Activated CD4-positive, CD25-positive, alpha-beta regulatory T cell treated with anti-CD3 and anti-CD28 coated beads, Interleukin-2, amount 50 U/mL, for 16 hours (primary cell): Measurements from ENCODE around the gene MIDN.
"Not testable (repeated sequence)": the region's sequence is repeated elsewhere in the genome, so short reads cannot be mapped to it uniquely, and the experiment has no call there.

Experiments used
- DNase-seq: peaks from one replicate; pipeline ENCODE4 v3.0.0-alpha.2; 2020; ENCODE audit warnings: low read depth, low spot score

Gene MIDN

DNA sequence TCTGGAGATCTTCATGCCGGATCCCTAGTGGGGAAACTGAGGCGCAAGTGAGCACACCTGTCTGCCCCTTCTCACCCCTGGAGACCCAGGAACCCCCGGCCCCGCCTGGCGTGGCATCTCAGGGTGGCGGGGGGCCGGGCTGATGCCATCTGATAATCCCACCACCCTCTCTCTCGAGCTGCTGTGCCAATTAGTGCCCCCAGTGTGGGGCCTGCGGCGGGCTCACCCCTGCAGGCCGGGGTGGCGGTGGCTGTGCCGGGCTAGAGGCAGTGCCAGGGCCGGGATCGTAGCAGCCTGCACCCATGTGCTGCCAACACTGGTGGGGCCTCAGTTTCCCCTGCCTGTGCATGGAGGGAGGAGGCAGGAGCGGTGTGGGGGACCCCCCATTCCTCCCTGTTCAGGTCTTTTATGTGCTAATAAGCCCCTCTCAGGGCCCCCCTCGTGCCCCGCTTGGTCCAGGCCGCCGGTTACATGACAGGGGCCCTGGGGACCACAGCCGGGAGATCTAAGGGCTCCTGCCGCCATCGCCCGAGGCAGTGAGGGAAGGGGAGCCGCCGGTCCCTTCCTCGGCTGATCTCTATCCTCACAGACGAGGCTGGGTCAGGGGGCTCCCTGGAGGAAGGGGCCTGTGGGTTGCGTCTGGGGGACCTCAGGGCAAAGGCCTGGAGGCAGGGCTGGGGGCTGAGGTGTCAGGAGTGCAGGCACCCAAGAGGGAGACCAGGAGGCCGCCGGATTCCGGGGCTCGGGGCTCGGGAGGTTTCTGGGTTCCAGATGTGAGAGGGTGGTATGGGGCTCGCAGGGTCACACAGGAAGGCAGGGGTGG is 45.6 kb downstream of the MIDN start:
- no peak for DNase-seq

DNA sequence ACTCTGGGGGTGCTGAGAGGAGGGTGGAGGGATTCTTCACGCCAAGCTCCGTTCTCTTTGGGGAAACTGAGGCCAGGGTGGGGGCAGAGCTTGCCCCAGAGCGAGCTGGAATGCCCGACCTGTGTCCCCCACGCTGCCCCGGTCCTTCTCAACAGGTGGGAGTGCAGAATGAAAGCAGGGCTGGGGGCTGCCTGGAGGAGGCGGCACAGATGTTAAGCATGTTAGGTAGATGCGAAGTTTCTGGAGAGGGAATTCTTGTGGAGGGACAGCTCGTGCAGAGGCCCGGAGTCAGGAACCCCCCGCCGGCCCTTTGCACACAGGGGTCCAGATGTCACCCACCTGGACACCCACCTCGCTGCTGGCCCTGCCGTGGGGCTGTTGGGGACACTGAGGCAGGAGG is 46.3 kb downstream of the MIDN start:
- no peak for DNase-seq

DNA sequence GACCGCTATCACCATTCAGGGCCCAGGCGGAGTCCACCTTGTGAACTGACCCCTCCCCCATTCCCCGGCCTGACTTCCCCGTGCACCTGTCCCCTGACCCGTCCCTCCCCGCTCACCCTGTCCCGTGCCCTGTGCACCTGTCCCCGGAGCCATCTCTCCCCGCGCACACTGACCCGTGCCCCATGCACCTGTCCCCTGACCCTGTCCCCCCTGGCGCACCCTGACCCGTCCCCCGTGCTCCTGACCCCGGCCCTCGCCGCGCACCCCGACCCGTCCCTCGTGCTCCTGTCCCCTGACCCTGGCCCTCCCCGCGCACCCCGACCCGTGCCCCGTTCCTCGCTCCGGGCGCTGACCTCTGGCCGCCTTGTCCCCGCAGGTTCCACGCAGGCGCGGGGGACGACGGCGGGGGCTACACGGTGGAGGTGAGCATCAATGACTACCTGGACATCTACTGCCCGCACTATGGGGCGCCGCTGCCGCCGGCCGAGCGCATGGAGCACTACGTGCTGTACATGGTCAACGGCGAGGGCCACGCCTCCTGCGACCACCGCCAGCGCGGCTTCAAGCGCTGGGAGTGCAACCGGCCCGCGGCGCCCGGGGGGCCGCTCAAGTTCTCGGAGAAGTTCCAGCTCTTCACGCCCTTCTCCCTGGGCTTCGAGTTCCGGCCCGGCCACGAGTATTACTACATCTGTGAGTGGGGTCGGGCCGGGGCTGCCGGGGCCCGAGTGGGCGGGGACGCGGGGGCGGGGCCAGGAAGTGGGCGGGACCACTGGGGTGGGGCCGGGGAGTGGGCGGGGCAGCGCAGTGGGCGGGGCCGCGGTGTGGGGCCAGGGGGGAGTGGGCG is 47.0 kb downstream of the MIDN start:
- no peak for DNase-seq

DNA sequence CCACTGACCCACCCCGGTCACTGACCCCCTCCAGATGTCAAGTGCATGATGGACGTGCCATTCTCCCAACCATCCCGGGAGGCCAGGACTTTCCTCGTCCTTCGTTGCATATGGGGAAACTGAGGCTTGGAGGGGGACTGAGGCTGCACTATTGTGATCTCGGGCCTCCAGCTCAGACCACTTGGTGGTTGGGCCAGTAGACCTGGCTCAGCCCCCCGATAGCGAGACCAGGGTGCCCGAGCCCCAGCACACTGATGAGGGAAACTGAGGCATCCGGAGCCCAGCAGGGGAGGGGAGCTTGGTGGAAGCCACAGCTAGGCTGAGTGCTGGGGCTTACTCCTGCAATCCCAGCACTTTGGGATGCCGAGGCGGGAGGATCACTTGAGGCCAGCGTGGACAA is 47.7 kb downstream of the MIDN start:
- no peak for DNase-seq

DNA sequence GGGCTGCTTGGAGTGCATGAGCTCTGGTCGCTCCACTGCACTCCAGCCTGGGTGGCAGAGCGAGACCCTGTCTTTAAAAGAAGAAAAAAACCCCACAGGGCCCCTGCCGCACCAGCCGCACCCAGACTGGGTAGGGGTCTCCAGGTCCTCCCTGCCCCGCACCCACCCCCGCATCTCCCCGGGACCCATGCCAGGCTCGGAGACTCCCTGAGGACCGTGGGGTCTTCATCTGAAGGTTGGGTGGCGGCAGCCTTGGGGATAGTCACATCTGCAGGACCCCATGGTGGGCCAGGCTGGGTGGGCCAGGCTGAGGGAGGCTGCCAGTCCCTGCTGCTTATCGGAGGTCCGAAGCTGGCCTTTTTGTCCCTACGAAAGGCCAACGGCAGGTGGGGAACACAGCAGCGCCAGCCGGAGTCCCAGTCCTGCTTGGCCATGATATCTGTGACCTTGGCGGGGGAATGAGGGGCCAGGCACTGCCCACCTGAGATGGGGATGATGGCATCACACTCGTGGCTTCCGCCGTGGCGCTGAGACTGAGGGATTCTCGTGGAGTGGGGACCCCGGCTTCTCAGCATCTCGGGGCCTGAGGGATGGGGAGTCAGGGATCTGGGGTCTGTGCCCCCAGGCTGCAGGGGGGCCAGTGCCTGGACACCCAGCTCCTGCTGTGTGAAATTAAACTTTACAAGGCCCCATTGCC is 48.3 kb downstream of the MIDN start:
- DNase-seq, result no peak

DNA sequence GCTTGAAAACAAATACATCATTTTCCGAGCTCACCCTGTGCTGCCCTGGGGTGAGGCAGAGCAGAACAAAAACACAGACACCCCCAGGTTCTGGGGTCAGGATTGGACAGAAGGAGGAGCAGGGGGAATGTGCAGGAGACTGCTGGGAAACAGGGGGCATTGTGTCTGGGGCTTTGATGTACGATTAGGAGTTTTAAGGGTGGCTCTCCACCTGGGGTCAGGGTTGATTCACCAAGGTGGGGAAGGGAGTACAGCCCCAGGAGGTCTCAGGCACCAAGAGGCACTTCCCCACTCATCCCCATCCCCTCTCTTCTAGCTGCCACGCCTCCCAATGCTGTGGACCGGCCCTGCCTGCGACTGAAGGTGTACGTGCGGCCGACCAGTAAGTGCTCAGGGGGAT is 49.9 kb downstream of the MIDN start:
- DNase-seq, result no peak

DNA sequence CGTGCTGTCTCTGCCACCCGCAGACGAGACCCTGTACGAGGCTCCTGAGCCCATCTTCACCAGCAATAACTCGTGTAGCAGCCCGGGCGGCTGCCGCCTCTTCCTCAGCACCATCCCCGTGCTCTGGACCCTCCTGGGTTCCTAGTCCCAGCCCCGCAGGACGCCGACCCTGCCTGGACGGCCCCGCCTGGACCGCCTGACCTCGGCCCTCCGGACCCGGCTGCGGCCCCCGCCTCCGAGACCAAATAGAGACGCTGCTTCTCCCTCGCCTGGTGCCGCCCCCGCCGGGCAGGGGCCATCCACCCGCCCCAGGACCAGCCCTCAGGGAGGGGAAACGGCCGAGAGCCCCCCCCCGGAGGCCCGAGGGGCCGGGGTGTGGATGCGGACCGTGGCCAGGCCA is 51.4 kb downstream of the MIDN start:
- no peak for DNase-seq

DNA sequence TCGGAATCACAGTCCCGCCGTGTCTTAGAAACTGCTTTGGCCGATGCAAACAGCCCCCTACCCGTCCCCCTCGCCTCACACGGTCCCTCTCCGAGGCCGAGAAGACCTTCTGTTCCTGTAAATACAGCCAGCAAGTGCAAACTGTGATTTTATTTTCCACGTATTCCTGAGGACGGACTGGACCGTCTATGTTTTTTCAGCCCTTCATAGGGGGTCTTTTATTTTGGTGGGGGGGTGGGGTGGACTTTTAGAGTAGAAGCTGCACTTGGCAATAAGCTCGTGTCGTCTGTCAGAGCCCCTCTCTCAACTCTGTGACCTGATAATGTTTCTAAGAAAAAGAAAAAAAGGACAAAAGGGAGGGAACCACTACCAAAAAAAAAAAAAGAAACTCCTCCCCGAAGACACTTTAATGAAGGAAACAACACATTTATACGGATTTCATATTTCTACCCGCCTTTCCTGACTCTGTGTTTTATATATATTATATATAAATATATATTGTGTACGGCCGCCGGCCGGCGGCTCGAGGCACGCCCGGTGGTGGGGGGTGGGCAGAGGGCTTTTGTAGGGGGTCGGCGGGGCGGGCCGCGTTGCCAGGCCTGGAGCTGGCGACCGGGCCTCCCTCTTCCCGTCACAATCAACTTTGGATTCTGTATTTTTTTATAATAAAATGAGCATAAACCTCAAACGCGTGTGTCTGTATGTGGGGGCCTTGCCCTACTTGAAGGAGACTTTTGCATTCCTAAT is 52.5 kb downstream of the MIDN start:
- DNase-seq, result no peak

DNA sequence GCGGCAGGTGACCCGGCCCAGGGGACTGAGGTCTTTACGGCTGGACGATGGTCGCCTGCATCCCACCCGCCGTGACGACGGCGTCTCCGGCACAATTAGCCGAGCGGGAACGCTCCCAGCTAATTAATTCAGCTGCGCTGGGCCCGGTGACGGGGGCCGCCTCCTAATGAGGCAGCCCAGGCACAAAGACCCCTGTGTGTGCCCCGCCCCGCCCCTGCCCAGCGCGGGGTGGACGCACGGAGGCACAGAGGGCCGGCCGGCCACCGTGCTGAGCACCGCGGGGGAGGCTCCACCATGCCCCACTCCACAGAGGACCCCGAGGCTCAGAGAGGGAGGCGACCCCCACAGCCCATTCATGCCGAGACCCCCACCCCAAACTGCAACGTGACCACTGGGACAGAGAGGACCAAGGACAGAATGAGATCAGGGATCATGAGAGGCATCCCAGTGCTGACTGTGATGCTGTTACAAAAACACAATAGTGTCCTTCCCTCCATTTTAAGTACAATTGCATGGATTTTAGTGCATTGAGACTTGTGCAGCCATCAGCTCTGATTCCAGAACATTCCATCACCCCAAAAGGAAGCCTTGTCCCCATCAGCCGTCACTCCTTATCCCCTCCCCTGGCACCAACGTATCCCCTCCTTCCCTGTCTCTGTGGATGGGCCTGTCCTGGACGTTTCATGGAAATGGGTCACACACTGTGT is 54.3 kb downstream of the MIDN start:
- DNase-seq, result no peak

DNA sequence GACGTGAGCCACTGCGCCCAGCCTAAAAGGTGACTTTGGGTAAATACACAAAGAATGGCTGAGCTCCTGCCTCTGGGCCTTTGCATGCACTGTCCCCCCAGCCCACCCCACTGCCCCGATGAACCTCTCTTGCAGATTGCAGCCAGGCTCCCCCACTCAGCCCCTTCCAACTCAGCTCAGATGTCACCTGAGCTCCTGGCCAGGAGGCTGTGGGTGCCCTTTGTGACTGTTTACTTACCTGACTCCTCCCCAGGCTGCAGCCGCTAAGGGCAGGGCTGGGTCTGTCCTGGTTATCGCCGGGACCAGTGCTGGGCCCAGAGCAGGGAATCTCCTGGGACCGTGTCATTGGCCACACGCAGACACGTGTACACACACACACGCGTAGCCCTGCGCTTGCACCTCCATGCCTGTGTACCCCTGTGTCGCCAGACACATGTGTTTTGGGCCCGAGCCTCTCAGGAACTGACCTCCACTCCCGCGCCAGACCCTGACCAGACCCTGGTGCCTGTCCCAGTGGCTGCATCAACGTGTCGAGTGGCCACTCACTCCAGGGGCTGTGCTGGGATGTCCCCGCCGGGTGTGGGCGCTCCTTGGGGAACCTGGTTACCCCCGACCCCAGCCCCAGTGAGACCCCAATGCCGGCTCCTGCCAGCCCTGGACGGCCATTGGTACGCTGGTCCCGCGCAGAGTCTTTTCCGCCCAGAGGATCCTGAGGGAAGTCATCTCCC is 56.0 kb downstream of the MIDN start:
- no peak for DNase-seq

DNA sequence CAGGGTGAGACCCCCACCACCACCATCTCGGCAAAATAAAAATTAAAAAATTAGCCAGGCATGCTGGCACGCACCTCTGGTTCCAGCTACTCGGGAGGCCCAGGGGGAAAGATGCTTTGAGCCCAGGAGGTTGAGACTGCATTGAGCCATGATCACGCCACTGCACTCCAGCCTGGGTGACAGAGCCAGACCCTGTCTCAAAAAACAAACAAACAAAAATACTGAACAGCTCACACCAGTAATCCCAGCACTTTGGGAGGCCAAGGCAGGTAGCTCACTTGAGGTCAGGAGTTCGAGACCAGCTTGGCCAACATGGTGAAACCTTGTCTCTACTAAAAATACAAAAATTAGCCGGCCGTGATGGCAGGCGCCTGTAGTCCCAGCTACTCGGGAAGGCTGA is 57.0 kb downstream of the MIDN start:
- not testable (repeated sequence) for DNase-seq

DNA sequence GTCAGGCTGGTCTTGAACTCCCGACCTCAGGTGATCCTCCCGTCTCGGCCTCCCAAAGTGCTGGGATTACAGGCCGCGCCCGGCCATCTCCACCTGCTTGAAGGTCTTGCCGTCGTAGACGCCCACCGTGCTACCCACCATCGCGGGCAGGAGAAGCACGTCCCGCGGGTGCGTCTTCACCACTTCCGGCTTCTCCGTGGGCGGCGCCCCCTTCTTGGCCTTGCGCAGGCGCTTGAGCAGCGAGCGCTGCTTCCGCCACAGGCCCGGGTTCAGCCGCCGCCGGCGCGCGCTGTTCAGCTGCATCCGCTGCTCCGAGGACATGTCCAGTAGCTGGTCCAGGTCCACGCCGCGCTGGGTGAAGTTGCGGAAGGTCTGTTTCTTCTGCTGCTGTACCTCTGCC is 58.9 kb downstream of the MIDN start:
- DNase-seq, result no peak

DNA sequence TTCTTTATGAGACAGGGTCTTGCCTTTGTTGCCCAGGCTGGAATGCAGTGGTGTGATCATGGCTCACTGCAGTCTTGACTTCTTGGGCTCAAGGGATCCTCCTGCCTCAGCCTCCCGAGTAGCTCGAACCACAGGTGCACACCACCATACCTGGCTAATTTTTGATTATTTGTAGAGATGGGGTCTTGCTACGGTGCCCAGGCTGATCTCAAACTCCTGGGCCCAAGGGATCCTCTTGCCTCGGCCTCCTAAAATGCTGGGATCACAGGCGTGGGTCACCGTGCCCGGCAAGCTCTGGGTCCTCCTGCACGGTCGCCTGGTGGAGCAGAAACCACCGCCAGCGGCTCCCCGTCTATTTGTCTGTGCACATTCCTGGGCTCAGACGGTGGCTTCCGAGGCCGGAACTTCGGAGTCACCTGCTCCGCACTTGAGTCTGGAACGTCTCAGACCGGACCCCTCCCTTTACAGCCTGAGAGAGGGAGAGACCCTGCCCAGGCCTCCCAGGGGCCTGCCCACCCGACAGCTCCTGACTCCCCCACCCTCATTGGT is 59.4 kb downstream of the MIDN start:
- DNase-seq, result no peak

DNA sequence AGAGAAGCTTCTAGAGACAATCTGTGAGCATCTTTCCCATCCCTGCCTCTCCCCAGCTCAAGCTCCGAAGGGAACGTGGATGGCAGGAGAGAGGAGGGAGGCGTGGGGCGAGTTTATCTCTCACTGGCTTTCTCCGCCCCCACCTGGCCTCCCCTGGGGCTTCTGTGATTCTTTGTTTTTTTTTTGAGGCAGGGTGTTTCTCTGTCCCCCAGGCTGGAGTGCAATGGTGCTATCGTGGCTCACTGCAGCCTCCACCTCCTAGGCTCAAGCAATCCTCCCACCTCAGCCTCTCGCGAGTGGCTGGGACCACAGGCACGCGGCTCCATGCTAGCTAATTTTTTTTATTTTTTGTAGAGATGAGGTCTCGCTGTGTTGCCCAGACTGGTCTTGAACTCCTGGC is 60.3 kb downstream of the MIDN start:
- no peak for DNase-seq
